Measurements from ENCODE around the gene GPHN. TPM values are rescaled to one million over a fixed set of nuclear protein-coding genes. Genes with fewer than 3 reads are reported as not detected.

Gene GPHN
- total RNA-seq, 3 donors from 2014 or later: 32.8 to 57.0 (median 38.1) TPM

DNA sequence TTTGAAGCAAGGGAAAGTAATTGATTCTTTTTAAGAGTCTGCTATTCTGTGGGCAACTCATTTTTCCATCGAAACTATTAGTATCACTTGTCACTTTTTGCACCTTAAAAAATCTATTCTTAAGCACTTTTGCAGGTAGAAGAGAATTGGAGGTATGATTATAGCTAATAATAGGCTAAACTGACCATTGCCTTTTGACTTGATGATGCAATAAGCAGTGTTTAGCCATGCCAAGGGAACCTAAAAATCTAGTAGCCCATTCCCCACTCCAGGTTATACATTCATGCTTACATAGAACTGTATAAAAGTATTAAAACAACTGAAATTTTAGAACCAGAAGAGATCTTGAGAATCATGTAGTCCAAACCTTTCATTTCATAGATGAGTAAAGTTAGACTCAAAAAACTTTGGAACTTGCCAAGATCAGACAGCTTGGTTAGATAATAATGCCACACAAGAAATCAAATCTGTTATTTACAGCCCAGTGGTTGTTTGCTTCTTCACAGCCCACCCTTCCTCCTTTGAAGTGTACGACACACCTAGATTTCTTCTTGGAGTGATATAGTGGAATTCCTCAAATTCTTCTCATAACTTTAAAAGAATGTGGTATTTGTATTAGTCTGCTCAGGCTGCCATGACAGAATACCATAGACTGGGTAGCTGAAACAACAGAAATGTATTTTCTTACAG lies 659.6 kb downstream of the GPHN start:
- intact Hi-C loops (cut with DNase I, micrococcal nuclease): loop anchor here (5.0 kb wide), 1 partner anchor 120 kb away; no protein-coding TSS in a partner anchor
- Histone ChIP-seq H3K4me1 (ENCODE audit: low read depth) (no peaks in the 10 kb centered on the region), H3K36me3 (ENCODE audit: low read depth) (no peaks in the 10 kb centered on the region), H3K4me3 (no peak overlapping the region), H3K9me3 (no peaks in the 10 kb centered on the region)
- DNase-seq (no peak), ATAC-seq (no peak)
- TF ChIP-seq, protein P1, sequence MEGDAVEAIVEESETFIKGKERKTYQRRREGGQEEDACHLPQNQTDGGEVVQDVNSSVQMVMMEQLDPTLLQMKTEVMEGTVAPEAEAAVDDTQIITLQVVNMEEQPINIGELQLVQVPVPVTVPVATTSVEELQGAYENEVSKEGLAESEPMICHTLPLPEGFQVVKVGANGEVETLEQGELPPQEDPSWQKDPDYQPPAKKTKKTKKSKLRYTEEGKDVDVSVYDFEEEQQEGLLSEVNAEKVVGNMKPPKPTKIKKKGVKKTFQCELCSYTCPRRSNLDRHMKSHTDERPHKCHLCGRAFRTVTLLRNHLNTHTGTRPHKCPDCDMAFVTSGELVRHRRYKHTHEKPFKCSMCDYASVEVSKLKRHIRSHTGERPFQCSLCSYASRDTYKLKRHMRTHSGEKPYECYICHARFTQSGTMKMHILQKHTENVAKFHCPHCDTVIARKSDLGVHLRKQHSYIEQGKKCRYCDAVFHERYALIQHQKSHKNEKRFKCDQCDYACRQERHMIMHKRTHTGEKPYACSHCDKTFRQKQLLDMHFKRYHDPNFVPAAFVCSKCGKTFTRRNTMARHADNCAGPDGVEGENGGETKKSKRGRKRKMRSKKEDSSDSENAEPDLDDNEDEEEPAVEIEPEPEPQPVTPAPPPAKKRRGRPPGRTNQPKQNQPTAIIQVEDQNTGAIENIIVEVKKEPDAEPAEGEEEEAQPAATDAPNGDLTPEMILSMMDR (IDR thresholded peaks at IDR 0.05): no peak

DNA sequence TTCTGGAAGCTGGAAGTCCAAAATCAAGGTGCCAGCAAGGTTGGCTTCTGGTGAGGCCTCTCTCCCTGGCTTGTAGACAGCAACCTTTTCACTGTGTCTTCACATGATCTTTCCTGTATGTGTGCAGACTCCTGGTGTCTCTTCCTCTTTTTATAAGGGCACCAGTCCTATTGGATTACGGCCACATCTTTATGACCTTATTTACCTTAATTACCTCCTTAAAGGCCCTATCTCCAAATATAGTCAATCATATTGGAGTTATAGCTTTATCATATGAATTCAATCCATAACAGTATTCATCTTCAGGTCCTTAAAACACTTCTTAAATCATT lies 660.1 kb downstream of the GPHN start:
- Histone ChIP-seq H3K36me3 (ENCODE audit: low read depth) (no peaks in the 10 kb centered on the region), H3K4me1 (ENCODE audit: low read depth) (no peaks in the 10 kb centered on the region), H3K9me3 (peaks cover 1% of the 10 kb centered on the region), H3K4me3 (no peak overlapping the region)
- ATAC-seq (peak; percentile 54), DNase-seq (no peak)
- intact Hi-C loops (cut with DNase I, micrococcal nuclease): loop anchor here (5.0 kb wide), 1 partner anchor 119 kb away; no protein-coding TSS in a partner anchor
- TF ChIP-seq, protein P1 (IDR thresholded peaks at IDR 0.05): no peak

DNA sequence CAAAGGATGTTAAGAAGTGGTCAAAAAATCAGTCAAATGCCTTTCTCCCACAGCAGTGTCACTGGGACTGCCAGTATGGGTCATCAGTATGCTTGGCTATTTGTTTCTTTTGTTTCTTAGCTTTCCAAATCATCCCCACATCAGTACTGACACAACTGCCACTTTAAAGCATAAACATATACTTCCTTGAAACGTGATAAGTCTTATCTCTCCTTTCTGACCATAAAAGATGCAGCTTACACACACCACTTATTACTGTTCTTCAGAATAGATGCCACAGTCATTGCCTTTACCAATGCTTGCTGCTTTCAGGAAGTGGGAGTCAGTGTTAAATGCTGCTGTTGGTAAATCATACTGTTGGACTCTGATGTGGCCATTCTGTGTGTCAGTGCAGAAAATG lies 662.7 kb downstream of the GPHN start:
- Histone ChIP-seq H3K4me1 (ENCODE audit: low read depth) (no peaks in the 10 kb centered on the region), H3K36me3 (ENCODE audit: low read depth) (no peaks in the 10 kb centered on the region), H3K4me3 (no peak overlapping the region), H3K9me3 (peaks cover 14% of the 10 kb centered on the region)
- intact Hi-C loops (cut with DNase I, micrococcal nuclease): no loop called here
- TF ChIP-seq, protein P1 (IDR thresholded peaks at IDR 0.05): no peak
- ATAC-seq (peak; percentile 94), DNase-seq (peak in 1 of 3 donors; percentile 12)

DNA sequence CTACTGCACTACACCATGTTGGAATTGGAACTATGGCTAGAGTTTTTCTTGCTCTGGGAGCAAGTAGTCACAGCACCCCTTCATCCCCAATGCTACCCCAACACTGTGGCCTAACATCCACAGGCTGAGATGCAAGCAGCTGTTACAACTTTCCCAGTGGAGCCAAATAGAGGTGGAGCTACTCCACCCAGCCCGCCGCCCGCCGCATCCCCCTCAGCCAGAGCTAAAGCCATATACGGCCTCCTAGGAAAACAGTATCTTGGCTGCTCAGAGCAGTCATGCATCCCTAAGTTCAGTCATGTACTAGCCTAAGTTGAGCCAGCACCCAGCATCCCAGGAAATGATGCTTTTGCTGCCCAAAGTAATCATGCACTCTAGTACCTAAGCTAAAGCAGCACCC lies 664.1 kb downstream of the GPHN start:
- DNase-seq (no peak), ATAC-seq (no peak)
- no peak overlapping the region for H3K4me3 ChIP-seq
- intact Hi-C loops (cut with DNase I, micrococcal nuclease): no loop called here
- no peaks in the 10 kb centered on the region for H3K4me1 ChIP-seq (ENCODE audit: low read depth)
- TF ChIP-seq, protein P1 (IDR thresholded peaks at IDR 0.05): no peak
- peaks cover 14% of the 10 kb centered on the region for H3K9me3 ChIP-seq
- no peaks in the 10 kb centered on the region for H3K36me3 ChIP-seq (ENCODE audit: low read depth)

DNA sequence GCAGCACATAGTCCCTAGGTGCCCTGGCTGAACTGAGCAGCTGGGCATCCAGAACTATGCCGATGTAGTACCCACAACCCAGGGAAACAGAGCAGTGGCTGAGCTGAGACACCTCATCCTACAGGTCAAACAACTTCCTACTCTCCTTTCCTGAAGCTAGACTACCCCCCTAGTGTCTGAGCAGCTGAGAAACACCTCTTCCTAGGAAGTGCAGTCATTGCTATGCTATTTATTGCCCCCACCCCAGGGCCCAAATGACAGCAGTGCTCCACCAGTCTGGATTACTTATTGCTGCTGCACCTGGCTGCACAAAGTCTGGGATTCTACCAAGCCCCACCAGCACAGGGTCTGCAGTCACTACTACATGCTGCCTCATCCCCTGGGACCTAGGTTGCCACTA lies 664.6 kb downstream of the GPHN start:
- Histone ChIP-seq H3K4me1 (ENCODE audit: low read depth) (no peaks in the 10 kb centered on the region), H3K36me3 (ENCODE audit: low read depth) (no peaks in the 10 kb centered on the region), H3K4me3 (no peak overlapping the region), H3K9me3 (peaks cover 14% of the 10 kb centered on the region)
- DNase-seq (no peak), ATAC-seq (no peak)
- intact Hi-C loops (cut with DNase I, micrococcal nuclease): no loop called here
- TF ChIP-seq, protein P1 (IDR thresholded peaks at IDR 0.05): no peak

All from mucosa of descending colon (tissue), 3 donors.